CD14-positive monocyte (primary cell): ENCODE measurements around the gene FKBP9. TPM values are rescaled to one million over a fixed set of nuclear protein-coding genes. Genes with fewer than 3 reads are reported as not detected.

Source experiments
- DNase-seq, 3 donors: peaks; one replicate each; pipeline ENCODE4 v3.0.0-alpha.2; 2011 to 2022
- H2AFZ ChIP-seq: 2 replicates; pipeline ENCODE4 v1.6.0; 2012; ENCODE audit warnings: mild to moderate bottlenecking, low read depth, low read length, inconsistent platforms; ENCODE audit not compliant: insufficient read depth, poor library complexity, severe bottlenecking
- H3K27ac ChIP-seq, 2 donors: 1 replicate in 1 of 2; 2 replicates in 1 of 2; pipeline ENCODE4 v1.5.1; 2012 to 2013; ENCODE audit warnings: low read length in 2 of 2, control low read depth in 1 of 2, inconsistent platforms in 1 of 2, low read depth in 1 of 2, mild to moderate bottlenecking in 1 of 2
- H3K27me3 ChIP-seq, 2 donors: one replicate each; pipeline versions ENCODE4 v1.6.0 to v1.6.1; 2011 to 2013; ENCODE audit warnings: low read length in 2 of 2; ENCODE audit not compliant: control insufficient read depth in 2 of 2, insufficient read depth in 2 of 2
- H3K36me3 ChIP-seq, 2 donors: replicated peaks in 1 of 2; 1 replicate in 1 of 2; 2 replicates in 1 of 2; pipeline versions ENCODE4 v1.5.1 to v1.6.1; 2012 to 2013; ENCODE audit warnings: low read length in 2 of 2, control low read depth in 1 of 2, inconsistent platforms in 1 of 2, mild to moderate bottlenecking in 1 of 2; ENCODE audit not compliant: insufficient read depth in 2 of 2, control insufficient read depth in 1 of 2
- H3K4me1 ChIP-seq, 2 donors: 1 replicate in 1 of 2; 2 replicates in 1 of 2; pipeline versions ENCODE4 v1.5.1 to v1.6.1; 2012 to 2013; ENCODE audit warnings: low read length in 2 of 2, control low read depth in 1 of 2, inconsistent platforms in 1 of 2, mild to moderate bottlenecking in 1 of 2, moderate library complexity in 1 of 2; ENCODE audit not compliant: insufficient read depth in 2 of 2, control insufficient read depth in 1 of 2
- H3K4me2 ChIP-seq: replicated peaks from 2 replicates; pipeline ENCODE3; 2012; ENCODE audit warnings: low read length, moderate library complexity, mild to moderate bottlenecking; ENCODE audit not compliant: poor library complexity, severe bottlenecking; ENCODE audit errors: extremely low read depth
- H3K4me3 ChIP-seq, 3 experiments: fragments of 200-600 bp in 1 of 3; sonication (generic) in 1 of 3; replicated peaks in 1 of 3; 1 replicate in 2 of 3; 2 replicates in 1 of 3; pipeline ENCODE4 v1.5.1; 2011 to 2013; ENCODE audit warnings: low read length in 3 of 3, mild to moderate bottlenecking in 3 of 3, control low read depth in 2 of 3, low read depth in 2 of 3, inconsistent platforms in 1 of 3, moderate library complexity in 1 of 3
- H3K79me2 ChIP-seq: 2 replicates; pipeline ENCODE4 v1.6.0; 2012; ENCODE audit warnings: mild to moderate bottlenecking, control low read depth, inconsistent platforms, low read length, moderate library complexity; ENCODE audit not compliant: insufficient read depth
- H3K9ac ChIP-seq: 2 replicates; pipeline ENCODE4 v1.6.0; 2017; ENCODE audit warnings: low read length, mild to moderate bottlenecking; ENCODE audit not compliant: insufficient read depth, poor library complexity, severe bottlenecking
- H3K9me3 ChIP-seq, 2 donors: replicated peaks in 1 of 2; 1 replicate in 1 of 2; 2 replicates in 1 of 2; pipeline versions ENCODE4 v1.5.1 to v1.6.1; 2012 to 2013; ENCODE audit warnings: low read length in 2 of 2, control low read depth in 1 of 2; ENCODE audit not compliant: control insufficient read depth in 1 of 2, insufficient read depth in 1 of 2
- H4K20me1 ChIP-seq: 2 replicates; pipeline ENCODE4 v1.6.0; 2012; ENCODE audit warnings: mild to moderate bottlenecking, low read length, control low read depth, moderate library complexity; ENCODE audit not compliant: insufficient read depth
- H3K27ac Mint-ChIP-seq, 7 donors: one replicate each; pipeline ENCODE4 v1.8.0; 2020; ENCODE audit warnings: mild to moderate bottlenecking in 7 of 7, mixed read lengths in 7 of 7, moderate library complexity in 6 of 7, inconsistent platforms in 2 of 7
- H3K27me3 Mint-ChIP-seq, 3 donors: one replicate each; pipeline ENCODE4 v1.8.0; 2021 to 2022; ENCODE audit warnings: low read depth in 3 of 3, mild to moderate bottlenecking in 3 of 3, mixed read lengths in 3 of 3, moderate library complexity in 3 of 3, inconsistent platforms in 1 of 3
- H3K36me3 Mint-ChIP-seq, 2 donors: one replicate each; pipeline ENCODE4 v1.8.0; 2020; ENCODE audit warnings: mixed read lengths in 2 of 2, inconsistent platforms in 1 of 2, mild to moderate bottlenecking in 1 of 2
- H3K4me1 Mint-ChIP-seq: one replicate; pipeline ENCODE4 v1.8.0; 2020; ENCODE audit warnings: mild to moderate bottlenecking, mixed read lengths
- H3K4me3 Mint-ChIP-seq, 2 donors: one replicate each; pipeline ENCODE4 v1.8.0; 2020; ENCODE audit warnings: mild to moderate bottlenecking in 2 of 2, mixed read lengths in 2 of 2, moderate library complexity in 1 of 2
- H3K9me3 Mint-ChIP-seq, 7 donors: one replicate each; pipeline ENCODE4 v1.8.0; 2020 to 2022; ENCODE audit warnings: mixed read lengths in 7 of 7, mild to moderate bottlenecking in 6 of 7, moderate library complexity in 6 of 7, inconsistent platforms in 2 of 7
- CTCF ChIP-seq: fragments of 200-600 bp; IDR thresholded peaks from one replicate; pipeline ENCODE4 v1.8.0; 2022; ENCODE audit warnings: antibody characterized with exemption, mild to moderate bottlenecking
- WGBS: methylation state at CpG from one replicate; pipeline ENCODE4 v1.1.5; 2013; ENCODE audit warnings: missing lambda C conversion rate; ENCODE audit not compliant: insufficient coverage; 5-methylcytosine and 5-hydroxymethylcytosine counted together
- intact Hi-C, 2 donors: fragments of 100-400 bp; cut with micrococcal nuclease; formaldehyde crosslinking; loops; one replicate each; pipeline versions ENCODE4 v1.15.0 to v1.15.1; 2023
- polyA plus RNA-seq, 3 donors: library from polyadenylated mRNA; depleted of rRNA in 1 of 3; unstranded in 2 of 3; stranded (reverse) in 1 of 3; fragments of 300-500 nt in 2 of 3; fragments of >200 nt in 1 of 3; fragmentation: Illumina TruSeq in 2 of 3; gene quantifications; 1 replicate in 2 of 3; 2 replicates in 1 of 3; pipeline ENCODE4 v1.2.3, GENCODE V29; 2012 to 2021

The FKBP9 gene
- polyA plus RNA-seq, 3 donors: 2.9 to 5.6 (median 4.2) TPM

GRCh38 chr7:32929430-32930143 is 27.7 kb upstream of the FKBP9 start:
- no peak for TF ChIP-seq CTCF
- Mint-ChIP-seq H3K27ac (peak overlapping the region in 1 of 7 donors; percentile 37), H3K36me3 (peaks cover 20 to 39% of the 10 kb centered on the region in 2 donors), H3K9me3 (no peaks in the 10 kb centered on the region), H3K27me3 (no peaks in the 10 kb centered on the region), H3K4me1 (peaks cover 6% of the 10 kb centered on the region), H3K4me3 (no peak overlapping the region)
- peaks cover 2 to 30% of the 10 kb centered on the region in 2 donors for H3K36me3 ChIP-seq
- H3K79me2 ChIP-seq: no peaks in the 10 kb centered on the region
- intact Hi-C loops: loop anchor here in 1 of 2 donors (10.0 kb wide), 1 partner anchor 75 kb away; no protein-coding TSS in a partner anchor
- no peaks in the 10 kb centered on the region for H3K27me3 ChIP-seq
- no peak overlapping the region for H2AFZ ChIP-seq
- H3K4me3 ChIP-seq: no peak overlapping the region
- H3K4me2 ChIP-seq: no peak overlapping the region
- H3K4me1 ChIP-seq: no peaks in the 10 kb centered on the region
- H3K9ac ChIP-seq: no peak overlapping the region
- no peak overlapping the region for H3K27ac ChIP-seq
- H3K9me3 ChIP-seq: no peaks in the 10 kb centered on the region
- H4K20me1 ChIP-seq: no peaks in the 10 kb centered on the region
- no peak for DNase-seq
- WGBS: 90% methylated on average over 12 of the region's 13 CpGs

GRCh38 chr7:32930378-32930777 is 26.9 kb upstream of the FKBP9 start:
- Histone ChIP-seq H3K4me2 (no peak overlapping the region), H2AFZ (no peak overlapping the region), H3K4me1 (no peaks in the 10 kb centered on the region), H3K36me3 (peaks cover 2 to 30% of the 10 kb centered on the region in 2 donors), H3K4me3 (no peak overlapping the region), H3K27me3 (no peaks in the 10 kb centered on the region), H3K9ac (no peak overlapping the region), H3K79me2 (no peaks in the 10 kb centered on the region), H3K9me3 (no peaks in the 10 kb centered on the region), H4K20me1 (no peaks in the 10 kb centered on the region), H3K27ac (no peak overlapping the region)
- Mint-ChIP-seq H3K4me3 (no peak overlapping the region), H3K4me1 (peaks cover 6% of the 10 kb centered on the region), H3K27ac (no peak overlapping the region), H3K36me3 (peaks cover 20 to 39% of the 10 kb centered on the region in 2 donors), H3K27me3 (no peaks in the 10 kb centered on the region), H3K9me3 (no peaks in the 10 kb centered on the region)
- no peak for DNase-seq
- 98% methylated on average over 7 of the region's 7 CpGs for WGBS
- TF ChIP-seq CTCF: no peak
- intact Hi-C loops: loop anchor here in 1 of 2 donors (10.0 kb wide), 1 partner anchor 76 kb away; no protein-coding TSS in a partner anchor
